ENCODE measurements around the gene ABTB2. TPM values are rescaled to one million over a fixed set of nuclear protein-coding genes. Genes with fewer than 3 reads are reported as not detected.

Gene ABTB2
- total RNA-seq, 1 experiment from 2014 or later: 0.53 TPM

DNA sequence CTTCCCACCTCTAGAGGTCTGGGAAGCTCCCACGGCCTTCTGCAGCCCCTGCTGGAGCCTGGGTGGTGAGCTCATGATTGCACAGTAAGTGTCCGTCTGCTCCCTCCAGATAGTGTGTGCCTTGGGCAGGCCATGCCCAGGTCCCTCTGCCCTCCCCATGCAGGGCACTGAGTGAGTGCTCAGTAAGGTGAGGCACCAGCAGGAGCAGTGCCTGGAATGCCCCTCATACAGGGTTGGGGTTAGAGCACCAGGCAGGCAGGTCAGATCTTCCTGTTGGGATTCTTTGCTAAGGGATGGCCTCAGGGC, 202.1 kb downstream of the ABTB2 start:
- no peaks in the 10 kb centered on the region for H3K4me1 ChIP-seq (replicated peaks)
- H3K27me3 ChIP-seq (replicated peaks): no peaks in the 10 kb centered on the region
- DNase-seq (ENCODE audit: low read depth in 1 of 2, low spot score in 2 of 2): no peak
- H3K27ac ChIP-seq: no peak overlapping the region
- no peaks in the 10 kb centered on the region for H3K36me3 ChIP-seq
- no peak overlapping the region for H3K4me3 ChIP-seq
- H3K9me3 ChIP-seq (replicated peaks): no peaks in the 10 kb centered on the region

DNA sequence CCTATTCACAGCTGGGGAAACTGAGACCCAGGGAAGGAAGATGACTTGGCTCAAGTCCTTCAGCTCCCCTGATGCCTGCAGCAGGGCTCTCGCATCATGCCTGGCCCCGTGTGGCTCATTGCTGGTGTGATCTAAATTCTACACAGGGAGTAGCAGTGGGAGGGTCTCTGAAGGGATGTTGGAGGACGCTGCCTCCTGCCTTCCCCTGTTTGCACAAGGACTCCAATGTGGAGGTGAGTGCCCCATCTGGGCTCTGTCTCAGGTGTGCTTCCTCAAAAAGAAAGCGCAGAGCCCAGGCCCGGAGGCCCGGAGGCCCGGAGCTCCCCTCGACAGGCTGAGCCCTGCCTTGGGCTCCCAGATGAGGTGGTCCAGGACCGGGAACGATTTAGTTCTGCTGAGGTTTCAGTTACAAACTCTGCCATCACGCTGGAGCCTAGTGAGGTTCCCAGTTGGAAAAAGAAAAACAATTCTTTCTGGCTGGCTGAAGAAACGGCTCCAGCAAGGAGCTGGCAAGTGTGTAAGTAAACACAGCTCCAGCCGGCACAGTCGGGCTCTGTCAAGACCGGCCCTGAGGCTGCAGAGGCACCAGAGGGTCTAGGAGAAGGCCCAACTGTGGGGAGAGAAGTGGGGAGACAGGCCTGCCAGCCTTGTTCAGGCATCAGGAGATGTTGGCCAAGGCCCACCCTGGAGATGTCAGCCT, 202.6 kb downstream of the ABTB2 start:
- no peak overlapping the region for H3K27ac ChIP-seq
- DNase-seq (ENCODE audit: low read depth in 1 of 2, low spot score in 2 of 2): no peak
- H3K4me1 ChIP-seq (replicated peaks): no peaks in the 10 kb centered on the region
- peaks cover 2% of the 10 kb centered on the region; the same call in 1 of the 2 replicates for H3K36me3 ChIP-seq
- no peaks in the 10 kb centered on the region for H3K27me3 ChIP-seq (replicated peaks)
- H3K4me3 ChIP-seq: no peak overlapping the region
- no peaks in the 10 kb centered on the region for H3K9me3 ChIP-seq (replicated peaks)

DNA sequence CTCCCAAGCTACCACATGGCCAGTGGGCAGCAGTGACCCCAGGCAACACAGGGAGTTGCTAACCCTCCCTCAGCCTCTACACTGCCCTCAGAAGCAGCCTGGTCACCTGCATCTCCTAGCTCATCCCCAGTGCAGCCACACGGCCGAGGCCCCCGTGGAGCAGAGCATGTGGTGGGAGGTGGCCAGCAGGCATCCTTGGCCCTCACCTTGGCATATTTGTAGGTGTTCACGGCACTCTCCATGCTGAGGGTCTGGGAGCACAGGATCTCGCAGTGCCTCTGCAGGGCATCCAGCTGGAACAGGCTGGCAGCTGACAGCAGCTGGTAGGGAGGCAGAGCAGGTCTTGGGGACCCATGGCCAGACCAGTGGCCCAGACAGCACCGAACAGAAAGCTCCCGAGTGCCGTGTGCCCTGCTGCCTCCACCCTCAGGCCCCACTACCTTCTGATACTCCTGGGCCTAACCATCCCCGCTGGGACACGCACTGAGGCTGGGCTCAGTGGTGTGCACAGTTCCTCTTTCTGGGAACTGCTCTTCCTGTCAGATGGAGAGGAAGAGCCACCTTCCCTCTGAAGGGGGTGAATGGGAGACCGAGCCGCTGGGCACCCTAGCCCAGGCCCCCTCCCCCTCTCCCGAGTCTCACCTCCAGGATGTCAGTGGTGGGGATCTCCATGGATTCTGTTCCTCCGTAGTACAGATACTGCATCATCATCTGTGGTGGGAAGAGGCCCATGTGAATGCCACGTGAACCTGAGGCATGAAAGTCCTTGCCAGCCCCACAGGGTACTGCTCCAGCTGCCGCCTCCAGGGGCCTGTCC, 203.5 kb downstream of the ABTB2 start:
- Histone ChIP-seq H3K36me3 (peaks cover 10% of the 10 kb centered on the region; the same call in 1 of the 2 replicates), H3K9me3 (replicated peaks) (no peaks in the 10 kb centered on the region), H3K27ac (no peak overlapping the region), H3K27me3 (replicated peaks) (no peaks in the 10 kb centered on the region), H3K4me1 (replicated peaks) (no peaks in the 10 kb centered on the region), H3K4me3 (no peak overlapping the region)
- no peak for DNase-seq (ENCODE audit: low read depth in 1 of 2, low spot score in 2 of 2)

DNA sequence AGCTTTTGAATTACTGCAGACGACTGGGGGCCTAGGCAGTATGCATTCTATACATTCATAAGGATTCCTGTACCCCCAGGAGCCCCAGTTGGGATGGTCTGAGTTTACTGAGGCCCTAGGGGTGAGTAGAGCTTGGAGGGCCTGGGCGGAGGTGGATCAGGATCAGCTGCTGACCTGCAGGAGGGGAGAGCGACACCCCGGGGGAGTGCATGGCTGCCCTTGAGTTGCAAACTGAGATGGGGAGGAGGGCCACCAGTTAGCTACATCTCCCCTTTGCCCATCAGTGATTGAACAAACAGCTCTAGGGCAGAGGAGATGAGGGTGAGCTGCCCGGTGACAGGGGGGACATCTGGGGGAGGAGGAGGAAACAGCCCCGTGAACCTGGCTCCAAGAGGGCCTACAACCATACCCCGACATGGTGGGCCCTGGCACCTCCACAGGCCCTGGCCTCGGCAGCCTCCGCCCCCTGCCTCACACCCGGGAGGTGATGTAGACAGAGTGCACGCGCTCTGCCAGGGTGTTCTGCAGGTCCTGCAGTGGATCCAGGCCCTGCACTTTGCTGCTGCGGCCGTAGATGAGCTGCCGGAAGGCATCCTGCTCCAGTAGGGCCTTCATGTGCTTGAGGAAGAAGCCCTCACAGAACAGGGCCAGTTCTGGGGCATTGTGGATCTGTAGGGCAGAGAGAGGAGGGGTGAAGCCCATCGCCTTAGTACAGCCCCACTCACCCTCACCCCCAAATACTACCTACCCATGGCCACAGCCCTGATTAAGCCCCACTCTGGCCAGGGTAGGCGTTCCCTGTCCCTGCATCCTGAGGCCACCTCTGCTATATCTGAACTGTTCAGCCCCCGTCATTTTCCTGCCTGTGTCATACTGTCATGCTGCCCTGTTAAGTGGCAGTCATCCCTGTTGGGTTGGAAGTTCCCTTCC, 205.6 kb downstream of the ABTB2 start:
- no peak for DNase-seq (ENCODE audit: low read depth in 1 of 2, low spot score in 2 of 2)
- Histone ChIP-seq H3K27ac (no peak overlapping the region), H3K27me3 (replicated peaks) (no peaks in the 10 kb centered on the region), H3K4me3 (no peak overlapping the region), H3K4me1 (replicated peaks) (no peaks in the 10 kb centered on the region), H3K36me3 (peaks cover 31% of the 10 kb centered on the region), H3K9me3 (replicated peaks) (no peaks in the 10 kb centered on the region)

DNA sequence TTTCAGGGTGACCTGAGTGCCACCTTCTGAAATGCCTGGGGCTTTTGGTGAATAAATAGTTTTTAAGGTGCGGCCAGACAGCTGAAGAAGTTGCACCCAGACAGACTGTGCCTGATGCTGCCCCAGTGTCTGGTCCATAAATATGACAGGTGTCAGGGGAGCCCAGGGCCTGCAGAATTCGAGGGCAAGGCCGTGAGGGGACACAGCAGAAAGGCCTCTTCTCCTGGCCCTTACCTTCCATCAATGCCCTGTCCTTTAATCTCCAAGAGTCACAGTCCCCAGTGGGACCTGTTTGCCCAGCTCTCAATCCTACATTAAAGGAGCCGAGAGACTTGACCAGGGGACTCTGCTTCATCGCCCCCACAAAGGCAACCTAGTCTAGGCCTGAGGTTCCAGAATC, 206.6 kb downstream of the ABTB2 start:
- Histone ChIP-seq H3K4me1 (replicated peaks) (no peaks in the 10 kb centered on the region), H3K4me3 (no peak overlapping the region), H3K27ac (no peak overlapping the region), H3K9me3 (replicated peaks) (no peaks in the 10 kb centered on the region), H3K27me3 (replicated peaks) (no peaks in the 10 kb centered on the region), H3K36me3 (peaks cover 41% of the 10 kb centered on the region)
- DNase-seq (ENCODE audit: low read depth in 1 of 2, low spot score in 2 of 2): no peak

DNA sequence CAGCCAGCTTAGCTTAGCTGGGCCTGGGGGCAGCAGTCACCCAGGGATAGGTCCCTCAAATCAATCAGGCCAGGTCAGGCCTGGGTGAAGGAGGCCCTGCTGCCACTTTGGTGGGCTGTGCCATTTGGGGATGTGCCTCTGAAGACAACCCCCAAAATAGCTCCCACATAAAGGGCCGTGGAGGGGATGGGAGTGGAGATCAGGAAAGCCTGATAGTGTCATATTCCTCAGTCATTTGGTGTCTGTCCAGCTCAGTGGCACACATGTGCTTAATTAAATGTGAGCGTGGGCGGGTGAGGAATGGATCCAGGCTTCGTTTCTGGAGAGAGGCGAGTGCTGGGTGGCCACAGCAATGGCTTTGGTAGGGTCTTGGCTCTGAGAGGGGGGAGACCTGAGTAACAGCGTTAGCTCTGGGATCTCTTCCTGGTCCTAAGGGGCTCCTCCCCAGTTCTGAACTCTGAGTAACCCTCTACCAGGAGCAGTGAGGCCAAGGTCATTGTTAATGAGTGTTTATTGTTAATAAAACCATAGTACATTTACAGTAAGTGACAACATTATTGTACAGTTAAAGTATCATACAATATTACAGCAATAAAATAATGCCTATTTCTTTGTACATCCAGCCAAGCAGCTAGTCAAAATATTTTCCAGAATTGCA, 207.2 kb downstream of the ABTB2 start:
- peaks cover 47% of the 10 kb centered on the region for H3K36me3 ChIP-seq
- H3K4me3 ChIP-seq: no peak overlapping the region
- no peak overlapping the region for H3K27ac ChIP-seq
- H3K4me1 ChIP-seq (replicated peaks): no peaks in the 10 kb centered on the region
- no peaks in the 10 kb centered on the region for H3K27me3 ChIP-seq (replicated peaks)
- no peaks in the 10 kb centered on the region for H3K9me3 ChIP-seq (replicated peaks)
- no peak for DNase-seq (ENCODE audit: low read depth in 1 of 2, low spot score in 2 of 2)

DNA sequence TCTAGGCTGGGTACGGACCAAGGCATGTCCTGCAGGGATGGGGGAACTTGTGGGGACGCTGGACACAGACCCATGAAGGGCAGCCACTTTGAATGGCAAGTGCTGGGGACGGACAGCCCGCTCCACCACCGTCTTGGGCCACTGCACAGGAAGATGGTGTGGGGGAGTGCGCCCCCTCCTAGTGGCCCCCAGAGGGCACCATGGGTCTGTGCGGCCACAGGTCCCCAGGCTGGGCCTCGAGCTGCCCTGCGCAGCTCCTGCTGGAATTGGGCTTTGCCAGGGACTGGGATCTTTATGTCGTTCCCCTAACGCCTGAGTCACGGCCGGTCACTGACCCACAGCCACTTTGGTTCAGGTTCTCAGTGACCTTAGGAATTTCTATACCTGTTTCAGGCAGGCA, 208.0 kb downstream of the ABTB2 start:
- Histone ChIP-seq H3K4me1 (replicated peaks) (no peaks in the 10 kb centered on the region), H3K9me3 (replicated peaks) (no peaks in the 10 kb centered on the region), H3K36me3 (peaks cover 55% of the 10 kb centered on the region), H3K27ac (no peak overlapping the region), H3K27me3 (replicated peaks) (no peaks in the 10 kb centered on the region), H3K4me3 (no peak overlapping the region)
- DNase-seq (ENCODE audit: low read depth in 1 of 2, low spot score in 2 of 2): no peak

DNA sequence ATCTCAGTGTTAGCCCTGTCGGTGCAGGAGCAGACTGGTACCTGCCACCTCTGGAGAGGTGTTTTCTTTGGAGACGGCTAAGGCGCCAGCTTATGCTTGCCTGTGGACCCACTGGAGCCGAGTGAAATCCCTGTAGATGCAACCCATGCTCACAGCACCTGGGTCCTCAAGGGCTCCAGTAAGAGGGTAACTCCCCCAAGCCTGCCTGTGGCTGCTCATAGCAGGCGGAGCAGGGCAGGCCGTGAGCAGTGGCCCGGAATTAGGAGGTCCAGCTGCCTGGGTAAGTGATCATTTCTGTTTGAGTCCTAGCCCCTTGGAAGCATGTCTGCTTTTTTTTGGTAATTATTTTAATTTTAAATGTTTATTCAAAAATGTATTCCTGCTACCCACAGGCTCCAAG, 208.5 kb downstream of the ABTB2 start:
- no peaks in the 10 kb centered on the region for H3K27me3 ChIP-seq (replicated peaks)
- H3K9me3 ChIP-seq (replicated peaks): no peaks in the 10 kb centered on the region
- H3K4me1 ChIP-seq (replicated peaks): no peaks in the 10 kb centered on the region
- DNase-seq (ENCODE audit: low read depth in 1 of 2, low spot score in 2 of 2): no peak
- peaks cover 60% of the 10 kb centered on the region for H3K36me3 ChIP-seq
- no peak overlapping the region for H3K4me3 ChIP-seq
- no peak overlapping the region for H3K27ac ChIP-seq

DNA sequence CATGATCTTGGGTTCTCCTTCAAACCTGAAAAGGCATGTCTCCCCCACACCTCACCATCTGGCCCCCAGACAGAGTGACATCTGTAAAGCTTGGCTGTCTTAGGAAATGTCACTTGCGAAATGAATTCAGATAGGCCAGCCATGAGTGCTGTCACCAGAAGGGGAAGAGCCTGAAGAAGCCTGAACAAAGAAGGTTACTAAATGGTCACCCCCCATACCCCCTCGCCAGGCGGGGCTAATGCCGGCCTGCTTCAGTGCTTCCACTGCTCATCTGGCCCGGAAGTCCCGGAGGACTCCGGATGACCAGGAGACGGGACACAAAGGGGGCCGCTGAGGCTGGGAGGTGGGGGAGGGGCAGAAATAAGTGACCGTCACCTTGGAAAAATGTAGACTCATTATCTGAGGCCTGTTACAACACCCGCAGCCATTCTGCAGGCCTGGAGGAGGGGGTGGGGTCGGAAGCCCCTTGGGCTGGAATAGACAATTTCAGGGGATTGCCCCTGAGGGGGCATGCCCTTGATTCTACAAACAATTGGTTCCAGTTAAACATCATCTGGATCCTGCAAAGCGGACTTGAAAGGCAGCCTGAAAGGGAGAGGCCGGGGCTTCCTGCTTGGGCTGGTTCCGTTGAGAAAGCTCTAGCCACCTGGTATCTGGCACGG, 209.2 kb downstream of the ABTB2 start:
- no peak for DNase-seq (ENCODE audit: low read depth in 1 of 2, low spot score in 2 of 2)
- no peak overlapping the region for H3K4me3 ChIP-seq
- peaks cover 67% of the 10 kb centered on the region for H3K36me3 ChIP-seq

DNA sequence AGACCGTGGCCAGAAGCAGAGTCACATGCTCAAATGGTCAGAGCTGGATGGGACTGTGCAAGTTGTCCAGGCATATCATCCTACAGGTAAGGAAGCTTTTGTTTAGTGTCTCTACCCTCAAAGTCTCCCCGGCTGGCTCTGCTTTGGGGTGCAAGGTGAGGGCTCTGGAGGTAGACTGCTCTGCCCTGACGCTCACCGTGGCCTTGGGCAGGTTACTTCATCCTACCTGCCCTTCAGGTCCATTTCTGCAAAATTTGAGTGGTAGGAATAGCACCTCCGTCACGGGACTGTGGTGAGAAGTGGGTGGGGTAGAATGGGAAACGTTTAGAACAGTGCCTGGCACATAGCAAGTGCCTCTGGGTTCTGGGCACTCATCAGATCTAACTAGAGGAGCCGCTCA, 210.2 kb downstream of the ABTB2 start:
- Histone ChIP-seq H3K27me3 (replicated peaks) (no peaks in the 10 kb centered on the region), H3K4me1 (replicated peaks) (no peaks in the 10 kb centered on the region), H3K27ac (no peak overlapping the region), H3K9me3 (replicated peaks) (no peaks in the 10 kb centered on the region), H3K4me3 (no peak overlapping the region), H3K36me3 (peaks cover 77% of the 10 kb centered on the region)
- DNase-seq (ENCODE audit: low read depth in 1 of 2, low spot score in 2 of 2): no peak

More for the DNA sequence above, 209.2 kb downstream of the ABTB2 start:
- no peaks in the 10 kb centered on the region for H3K9me3 ChIP-seq (replicated peaks)
- H3K27me3 ChIP-seq (replicated peaks): no peaks in the 10 kb centered on the region
- no peaks in the 10 kb centered on the region for H3K4me1 ChIP-seq (replicated peaks)
- H3K27ac ChIP-seq: no peak overlapping the region

DNA sequence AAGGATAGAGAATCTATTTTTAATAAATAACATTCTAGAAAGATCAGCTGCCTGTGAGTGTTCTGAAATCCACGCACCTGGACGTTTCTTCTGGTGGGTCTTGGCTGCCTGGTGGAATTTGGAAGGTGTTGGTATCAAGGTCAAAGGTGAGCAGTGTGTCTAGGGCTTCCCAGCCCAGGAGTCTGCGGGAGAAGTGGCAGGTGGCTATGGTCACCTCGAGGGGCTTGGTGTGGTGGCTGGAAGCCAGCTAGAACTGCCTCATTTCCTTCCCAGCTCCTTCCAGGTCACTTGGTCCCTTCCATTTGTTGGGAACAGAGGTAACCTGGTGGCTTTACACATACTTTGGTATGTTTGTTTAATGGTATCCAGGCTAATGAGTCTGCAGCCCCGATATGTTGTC, 210.9 kb downstream of the ABTB2 start:
- Histone ChIP-seq H3K4me3 (no peak overlapping the region), H3K4me1 (replicated peaks) (no peaks in the 10 kb centered on the region), H3K9me3 (replicated peaks) (no peaks in the 10 kb centered on the region), H3K27ac (no peak overlapping the region), H3K27me3 (replicated peaks) (no peaks in the 10 kb centered on the region), H3K36me3 (peaks cover 84% of the 10 kb centered on the region)
- DNase-seq (ENCODE audit: low read depth in 1 of 2, low spot score in 2 of 2): no peak

DNA sequence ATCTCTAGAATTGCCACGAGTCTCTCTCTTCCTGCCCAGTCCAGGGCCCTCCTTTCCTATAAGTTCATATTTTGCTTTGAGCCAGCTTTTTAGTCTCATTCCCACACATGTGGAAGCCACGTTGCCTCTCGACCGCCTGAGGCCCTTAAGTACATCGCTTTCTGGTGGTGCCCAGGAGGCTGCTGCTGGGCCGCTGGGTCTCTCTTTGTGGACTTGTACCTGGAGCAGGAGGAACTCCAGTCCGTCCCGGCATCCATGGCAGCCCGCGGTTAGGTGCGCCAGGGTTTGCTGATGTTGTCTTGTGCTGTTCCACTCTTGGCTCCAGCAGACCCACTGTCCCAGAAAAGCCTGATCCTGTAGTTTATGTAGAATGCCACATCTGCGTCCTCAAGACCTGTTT, 211.4 kb downstream of the ABTB2 start:
- Histone ChIP-seq H3K27me3 (replicated peaks) (no peaks in the 10 kb centered on the region), H3K27ac (no peak overlapping the region), H3K4me1 (replicated peaks) (no peaks in the 10 kb centered on the region), H3K9me3 (replicated peaks) (no peaks in the 10 kb centered on the region), H3K36me3 (peaks cover 89% of the 10 kb centered on the region), H3K4me3 (no peak overlapping the region)
- DNase-seq (ENCODE audit: low read depth in 1 of 2, low spot score in 2 of 2): no peak

DNA sequence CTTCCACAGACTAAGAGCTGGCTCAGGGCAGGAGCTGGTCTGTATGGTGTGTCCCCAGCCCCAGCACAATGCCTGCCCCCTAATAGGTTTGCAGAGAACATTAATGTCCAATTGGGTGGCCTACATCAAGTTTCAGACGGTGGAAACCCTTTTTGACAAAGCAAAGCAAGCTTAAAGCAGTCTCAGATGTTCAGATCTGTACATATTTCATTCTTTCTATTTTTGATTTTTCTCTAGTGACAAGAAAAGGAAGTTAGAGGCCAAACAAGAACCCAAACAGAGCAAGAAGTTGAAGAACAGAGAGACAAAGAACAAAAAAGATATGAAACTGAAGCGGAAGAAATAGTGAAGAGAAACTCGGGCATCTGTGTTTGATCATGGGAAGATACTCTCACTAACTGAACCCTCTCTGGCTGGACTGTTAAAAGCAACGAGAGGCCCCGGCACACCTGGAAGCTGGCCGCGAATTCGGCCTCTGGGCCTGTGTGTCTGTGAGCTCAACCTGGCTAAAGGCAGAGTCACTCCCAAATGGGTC, 211.9 kb downstream of the ABTB2 start:
- H3K9me3 ChIP-seq (replicated peaks): no peaks in the 10 kb centered on the region
- no peak for DNase-seq (ENCODE audit: low read depth in 1 of 2, low spot score in 2 of 2)
- H3K4me3 ChIP-seq: no peak overlapping the region
- H3K4me1 ChIP-seq (replicated peaks): no peaks in the 10 kb centered on the region
- H3K36me3 ChIP-seq: peaks cover 94% of the 10 kb centered on the region
- H3K27me3 ChIP-seq (replicated peaks): no peaks in the 10 kb centered on the region
- H3K27ac ChIP-seq: no peak overlapping the region

All from SJSA1 (cell line).